ENCODE results near the gene RTL1.

RTL1 gene

DNA sequence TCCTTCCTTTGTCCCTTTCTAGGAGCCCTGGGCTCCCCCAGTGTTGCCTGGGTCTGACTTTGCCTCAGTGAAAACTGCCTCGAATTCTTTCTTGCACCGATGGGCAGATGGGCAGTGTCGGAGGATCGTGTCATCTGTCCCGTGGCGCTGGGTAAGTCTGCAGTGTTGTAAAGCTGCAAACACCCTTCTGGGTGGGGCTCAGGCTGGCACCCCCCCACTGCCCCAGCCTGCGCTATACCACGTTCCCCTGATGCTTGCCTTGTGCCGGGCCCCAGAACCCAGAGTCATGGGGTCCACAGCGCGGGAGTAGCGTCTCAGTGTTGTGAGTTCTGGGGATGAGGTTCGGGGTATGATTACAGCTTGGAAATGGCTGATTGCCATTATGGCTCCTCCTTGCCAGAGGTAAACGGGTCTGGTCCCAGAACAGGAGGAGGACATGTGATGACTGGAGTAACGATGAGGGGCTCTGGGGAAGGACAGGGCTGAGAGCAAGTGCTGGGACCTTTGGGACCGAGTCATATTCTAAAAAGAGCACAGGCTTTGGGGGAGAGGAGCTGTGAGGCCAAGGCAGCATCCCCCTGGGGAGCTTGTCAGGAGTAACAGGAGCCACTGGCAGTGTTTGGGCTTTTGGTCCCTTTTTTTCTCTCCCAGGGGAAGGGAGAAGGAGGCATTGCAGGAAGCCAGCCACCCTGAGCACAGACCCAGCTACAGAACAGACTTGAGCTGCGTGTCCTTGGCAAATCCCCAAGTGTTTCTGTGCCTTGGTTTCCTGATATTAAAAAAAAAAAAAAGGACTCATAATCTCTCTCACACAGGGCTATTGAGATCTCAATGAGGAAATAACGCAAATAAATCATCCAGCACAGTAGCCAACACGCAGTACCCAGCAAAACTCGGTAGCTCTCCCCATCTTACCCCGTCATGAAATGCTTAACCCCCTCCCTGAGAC, 4.3 kb downstream of the RTL1 start:
- Histone ChIP-seq H3K27me3 (ENCODE audit: control insufficient read depth in 2 of 2, insufficient read depth in 2 of 2, low read length in 2 of 2) (peaks cover 10 to 26% of the 10 kb centered on the region in 2 donors), H3K27ac (ENCODE audit: low read depth in 2 of 2, low read length in 2 of 2) (no peak overlapping the region), H3K4me1 (ENCODE audit: control insufficient read depth in 2 of 2, insufficient read depth in 2 of 2, low read length in 2 of 2) (peaks cover 5 to 15% of the 10 kb centered on the region in 2 donors), H3K9ac (ENCODE audit: low read depth in 1 of 2, low read length in 2 of 2) (no peak overlapping the region), H3K4me3 (ENCODE audit: low read length in 2 of 2) (no peak overlapping the region), H3K9me3 (ENCODE audit: control insufficient read depth in 2 of 2, low read length in 2 of 2) (no peaks in the 10 kb centered on the region), H3K36me3 (ENCODE audit: control insufficient read depth in 2 of 2, insufficient read depth in 2 of 2, low read length in 2 of 2) (no peaks in the 10 kb centered on the region)

DNA sequence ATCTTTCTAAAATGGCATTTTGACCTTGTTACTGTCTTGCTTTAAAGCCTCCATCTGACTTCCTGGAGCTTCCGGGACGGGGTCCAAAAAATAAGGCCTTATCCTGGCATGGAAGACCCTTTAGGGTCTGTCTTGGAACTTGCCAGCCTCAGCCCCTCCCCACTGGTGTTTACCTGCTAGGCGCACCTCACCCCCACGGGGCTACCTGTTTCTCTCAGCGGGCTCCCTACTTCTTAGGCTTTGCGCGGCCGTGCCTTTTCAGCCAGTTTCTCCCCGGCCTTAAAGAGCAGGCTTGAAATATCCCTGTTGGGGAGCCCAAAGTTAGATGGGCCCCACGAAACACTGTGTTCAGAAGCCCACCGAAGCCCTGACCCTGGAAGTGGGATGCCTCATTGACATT, 5.1 kb downstream of the RTL1 start:
- Histone ChIP-seq H3K4me1 (ENCODE audit: control insufficient read depth in 2 of 2, insufficient read depth in 2 of 2, low read length in 2 of 2) (peaks cover 5 to 15% of the 10 kb centered on the region in 2 donors), H3K9ac (ENCODE audit: low read depth in 1 of 2, low read length in 2 of 2) (no peak overlapping the region), H3K27ac (ENCODE audit: low read depth in 2 of 2, low read length in 2 of 2) (no peak overlapping the region), H3K27me3 (ENCODE audit: control insufficient read depth in 2 of 2, insufficient read depth in 2 of 2, low read length in 2 of 2) (peaks cover 10 to 24% of the 10 kb centered on the region in 2 donors), H3K36me3 (ENCODE audit: control insufficient read depth in 2 of 2, insufficient read depth in 2 of 2, low read length in 2 of 2) (no peaks in the 10 kb centered on the region), H3K4me3 (ENCODE audit: low read length in 2 of 2) (no peak overlapping the region), H3K9me3 (ENCODE audit: control insufficient read depth in 2 of 2, low read length in 2 of 2) (no peaks in the 10 kb centered on the region)

DNA sequence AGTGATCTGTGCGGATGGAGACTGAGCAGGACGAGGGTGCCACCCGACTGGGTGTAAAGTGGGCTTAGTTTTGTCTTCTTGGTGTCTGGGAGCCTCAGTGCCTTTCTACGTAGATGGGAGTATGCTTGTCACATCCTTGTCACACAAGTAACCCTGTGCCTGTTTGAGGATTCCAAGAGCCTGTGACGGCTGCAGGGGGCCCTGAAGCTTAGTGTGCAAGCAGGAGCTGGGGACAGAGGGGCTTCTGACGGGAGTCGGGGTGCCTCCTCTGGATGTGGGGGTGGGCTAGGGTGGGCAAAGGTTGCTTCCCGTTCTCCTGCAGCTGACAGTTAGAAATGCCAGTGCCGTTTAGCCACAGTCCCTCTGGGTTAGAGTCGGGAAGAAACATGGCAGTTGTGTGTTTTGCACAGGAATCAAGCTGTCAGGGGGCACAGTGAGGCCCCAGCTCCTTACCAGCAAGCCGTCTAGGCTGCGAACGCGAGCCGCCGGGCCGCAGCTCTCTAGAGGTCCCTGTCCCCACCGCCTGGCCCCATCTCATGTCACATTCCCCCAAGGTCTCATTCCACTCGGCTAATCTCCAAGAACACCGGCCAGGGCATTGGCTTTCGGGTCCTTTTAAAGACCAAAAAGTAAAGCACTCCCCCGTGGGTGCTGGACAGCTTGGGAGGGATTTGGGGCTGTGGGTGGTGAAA, 7.0 kb downstream of the RTL1 start:
- no peak overlapping the region for H3K4me3 ChIP-seq (ENCODE audit: low read length in 2 of 2)
- H3K36me3 ChIP-seq (ENCODE audit: control insufficient read depth in 2 of 2, insufficient read depth in 2 of 2, low read length in 2 of 2), result no peaks in the 10 kb centered on the region
- no peak overlapping the region for H3K27ac ChIP-seq (ENCODE audit: low read depth in 2 of 2, low read length in 2 of 2)
- peaks cover 5 to 15% of the 10 kb centered on the region in 2 donors for H3K4me1 ChIP-seq (ENCODE audit: control insufficient read depth in 2 of 2, insufficient read depth in 2 of 2, low read length in 2 of 2)
- peaks cover 2 to 18% of the 10 kb centered on the region in 2 donors for H3K27me3 ChIP-seq (ENCODE audit: control insufficient read depth in 2 of 2, insufficient read depth in 2 of 2, low read length in 2 of 2)
- no peak overlapping the region for H3K9ac ChIP-seq (ENCODE audit: low read depth in 1 of 2, low read length in 2 of 2)
- H3K9me3 ChIP-seq (ENCODE audit: control insufficient read depth in 2 of 2, low read length in 2 of 2), result no peaks in the 10 kb centered on the region

DNA sequence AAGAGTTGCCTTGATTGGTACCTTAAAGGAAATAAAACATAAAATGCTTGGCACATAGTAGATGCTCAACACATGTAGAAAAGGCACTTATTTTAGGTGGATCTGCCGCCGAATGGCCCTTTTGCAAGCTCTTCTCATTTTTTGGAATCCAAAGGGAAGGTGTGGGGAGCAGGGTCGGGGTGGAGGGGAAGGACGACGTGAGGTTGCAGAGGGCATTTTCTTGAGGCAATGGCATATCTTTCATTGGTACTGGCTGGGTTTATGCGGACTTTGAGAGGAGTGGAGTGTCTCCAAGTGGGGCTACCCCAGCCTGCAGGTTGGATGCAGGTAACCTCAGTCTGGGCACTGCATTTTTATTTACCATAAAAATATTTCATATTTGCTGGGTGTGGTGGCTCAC, 8.1 kb downstream of the RTL1 start:
- no peaks in the 10 kb centered on the region for H3K9me3 ChIP-seq (ENCODE audit: control insufficient read depth in 2 of 2, low read length in 2 of 2)
- H3K4me3 ChIP-seq (ENCODE audit: low read length in 2 of 2), result no peak overlapping the region
- H3K27me3 ChIP-seq (ENCODE audit: control insufficient read depth in 2 of 2, insufficient read depth in 2 of 2, low read length in 2 of 2), result peaks cover 2 to 15% of the 10 kb centered on the region in 2 donors
- no peaks in the 10 kb centered on the region for H3K36me3 ChIP-seq (ENCODE audit: control insufficient read depth in 2 of 2, insufficient read depth in 2 of 2, low read length in 2 of 2)
- H3K4me1 ChIP-seq (ENCODE audit: control insufficient read depth in 2 of 2, insufficient read depth in 2 of 2, low read length in 2 of 2), result peaks cover 4 to 10% of the 10 kb centered on the region in 2 donors
- H3K9ac ChIP-seq (ENCODE audit: low read depth in 1 of 2, low read length in 2 of 2), result no peak overlapping the region
- no peak overlapping the region for H3K27ac ChIP-seq (ENCODE audit: low read depth in 2 of 2, low read length in 2 of 2)

DNA sequence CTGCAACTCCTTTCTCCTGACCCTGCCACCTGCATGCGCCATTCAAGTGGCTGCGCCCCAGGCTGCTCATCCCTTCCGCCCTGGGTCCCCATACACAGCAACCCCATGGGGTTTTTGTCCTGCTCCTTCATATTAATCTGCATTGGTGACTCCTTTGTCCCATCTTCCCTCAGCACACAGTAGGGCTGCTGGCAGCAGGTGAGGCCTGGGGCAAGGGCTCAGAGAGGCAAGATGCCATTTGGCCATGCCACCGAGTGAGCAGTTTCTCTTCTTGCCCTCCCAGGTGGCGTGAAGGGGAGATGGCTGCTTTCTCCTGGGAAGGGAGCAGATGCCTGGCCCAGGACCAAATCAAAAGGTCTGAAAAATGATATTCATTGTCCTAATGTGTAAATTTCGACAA, 9.1 kb downstream of the RTL1 start:
- Histone ChIP-seq H3K36me3 (ENCODE audit: control insufficient read depth in 2 of 2, insufficient read depth in 2 of 2, low read length in 2 of 2) (no peaks in the 10 kb centered on the region), H3K4me3 (ENCODE audit: low read length in 2 of 2) (no peak overlapping the region), H3K9ac (ENCODE audit: low read depth in 1 of 2, low read length in 2 of 2) (no peak overlapping the region), H3K4me1 (ENCODE audit: control insufficient read depth in 2 of 2, insufficient read depth in 2 of 2, low read length in 2 of 2) (peaks cover 2 to 5% of the 10 kb centered on the region in 2 donors), H3K27me3 (ENCODE audit: control insufficient read depth in 2 of 2, insufficient read depth in 2 of 2, low read length in 2 of 2) (peaks cover 0 to 8% of the 10 kb centered on the region in 2 donors), H3K27ac (ENCODE audit: low read depth in 2 of 2, low read length in 2 of 2) (no peak overlapping the region), H3K9me3 (ENCODE audit: control insufficient read depth in 2 of 2, low read length in 2 of 2) (no peaks in the 10 kb centered on the region)

DNA sequence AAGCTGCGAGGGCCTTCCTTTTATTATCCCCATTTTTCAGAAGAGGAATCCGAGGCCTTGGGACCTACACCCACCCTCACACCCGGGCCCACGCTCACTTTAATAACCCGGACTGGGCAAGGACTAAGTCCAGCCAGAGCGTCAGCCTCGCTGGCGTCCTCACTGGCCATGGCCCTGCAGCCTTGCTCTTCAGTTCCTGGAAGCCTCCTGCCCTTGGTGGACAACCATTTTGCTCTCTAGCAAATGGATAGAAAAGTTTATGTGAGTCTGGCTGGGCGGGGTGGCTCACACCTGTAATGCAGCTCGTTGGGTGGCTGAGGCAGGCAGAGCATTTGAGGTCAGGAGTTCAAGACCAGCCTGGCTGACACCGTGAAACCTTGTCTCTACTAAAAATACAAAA, 9.8 kb downstream of the RTL1 start:
- Histone ChIP-seq H3K9ac (ENCODE audit: low read depth in 1 of 2, low read length in 2 of 2) (no peak overlapping the region), H3K27ac (ENCODE audit: low read depth in 2 of 2, low read length in 2 of 2) (no peak overlapping the region), H3K27me3 (ENCODE audit: control insufficient read depth in 2 of 2, insufficient read depth in 2 of 2, low read length in 2 of 2) (peaks cover 0 to 4% of the 10 kb centered on the region in 2 donors), H3K4me1 (ENCODE audit: control insufficient read depth in 2 of 2, insufficient read depth in 2 of 2, low read length in 2 of 2) (peaks cover 0 to 5% of the 10 kb centered on the region in 2 donors), H3K36me3 (ENCODE audit: control insufficient read depth in 2 of 2, insufficient read depth in 2 of 2, low read length in 2 of 2) (no peaks in the 10 kb centered on the region), H3K9me3 (ENCODE audit: control insufficient read depth in 2 of 2, low read length in 2 of 2) (no peaks in the 10 kb centered on the region), H3K4me3 (ENCODE audit: low read length in 2 of 2) (no peak overlapping the region)

DNA sequence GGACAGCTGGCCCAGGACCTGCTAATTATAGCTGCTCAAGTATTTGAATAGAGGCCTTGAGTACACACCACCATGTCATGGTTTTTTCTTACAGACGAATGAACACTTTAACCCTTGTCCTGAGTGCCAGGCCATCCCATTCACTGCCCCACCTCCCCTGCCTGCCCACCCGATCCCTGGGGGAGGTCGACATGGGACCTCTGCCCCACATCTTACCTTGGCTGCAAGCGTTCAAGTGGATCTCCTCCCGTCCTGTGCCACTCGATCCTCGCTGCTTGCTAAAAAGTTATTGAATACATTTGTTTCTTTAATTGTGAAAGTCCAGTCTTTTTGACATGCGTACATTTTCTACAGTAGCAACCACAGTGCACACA, 10.3 kb downstream of the RTL1 start:
- H3K9me3 ChIP-seq (ENCODE audit: control insufficient read depth in 2 of 2, low read length in 2 of 2), result no peaks in the 10 kb centered on the region
- no peaks in the 10 kb centered on the region for H3K36me3 ChIP-seq (ENCODE audit: control insufficient read depth in 2 of 2, insufficient read depth in 2 of 2, low read length in 2 of 2)
- H3K27me3 ChIP-seq (ENCODE audit: control insufficient read depth in 2 of 2, insufficient read depth in 2 of 2, low read length in 2 of 2), result no peaks in the 10 kb centered on the region
- no peak overlapping the region for H3K9ac ChIP-seq (ENCODE audit: low read depth in 1 of 2, low read length in 2 of 2)
- H3K27ac ChIP-seq (ENCODE audit: low read depth in 2 of 2, low read length in 2 of 2), result no peak overlapping the region
- no peak overlapping the region for H3K4me3 ChIP-seq (ENCODE audit: low read length in 2 of 2)
- peaks cover 1 to 5% of the 10 kb centered on the region in 2 donors for H3K4me1 ChIP-seq (ENCODE audit: control insufficient read depth in 2 of 2, insufficient read depth in 2 of 2, low read length in 2 of 2)

DNA sequence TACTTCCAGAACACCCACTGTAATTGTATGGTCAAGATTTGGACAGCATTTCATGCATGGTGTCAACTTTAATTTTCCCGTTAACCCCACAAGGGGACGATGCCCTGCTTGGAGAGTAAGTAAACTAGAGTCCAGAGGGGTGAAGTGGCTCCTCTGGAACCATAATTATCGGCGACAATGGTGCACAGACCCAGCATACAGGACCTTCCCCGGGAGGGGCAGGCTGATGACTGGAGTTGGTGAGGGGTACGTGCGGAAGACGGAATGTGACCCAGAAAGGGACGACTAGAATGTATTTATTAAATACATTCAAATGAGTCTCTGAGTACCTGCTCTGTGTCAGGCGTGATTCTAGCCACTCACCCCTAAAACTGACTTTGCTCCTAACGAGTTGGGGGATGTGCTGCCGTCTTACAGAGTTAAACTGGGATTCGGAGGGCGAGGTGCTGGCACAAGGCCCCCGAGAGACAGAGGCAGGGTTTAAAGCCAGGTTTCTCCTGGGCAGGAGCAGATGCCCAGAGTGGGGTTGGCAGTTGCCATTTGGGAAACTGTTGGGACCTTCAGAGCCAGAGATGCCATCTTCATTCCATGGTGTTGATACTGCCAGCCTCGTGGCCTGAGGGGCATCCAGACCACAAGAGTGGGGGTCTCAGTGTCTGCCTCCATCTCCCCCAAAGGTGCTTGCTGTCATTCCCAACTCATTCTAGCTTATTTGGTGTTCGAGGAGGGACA, 10.9 kb downstream of the RTL1 start:
- H3K27me3 ChIP-seq (ENCODE audit: control insufficient read depth in 2 of 2, insufficient read depth in 2 of 2, low read length in 2 of 2), result no peaks in the 10 kb centered on the region
- no peaks in the 10 kb centered on the region for H3K36me3 ChIP-seq (ENCODE audit: control insufficient read depth in 2 of 2, insufficient read depth in 2 of 2, low read length in 2 of 2)
- H3K4me1 ChIP-seq (ENCODE audit: control insufficient read depth in 2 of 2, insufficient read depth in 2 of 2, low read length in 2 of 2), result peaks cover 4 to 5% of the 10 kb centered on the region in 2 donors
- no peak overlapping the region for H3K4me3 ChIP-seq (ENCODE audit: low read length in 2 of 2)
- no peak overlapping the region for H3K27ac ChIP-seq (ENCODE audit: low read depth in 2 of 2, low read length in 2 of 2)
- H3K9me3 ChIP-seq (ENCODE audit: control insufficient read depth in 2 of 2, low read length in 2 of 2), result no peaks in the 10 kb centered on the region
- H3K9ac ChIP-seq (ENCODE audit: low read depth in 1 of 2, low read length in 2 of 2), result no peak overlapping the region

DNA sequence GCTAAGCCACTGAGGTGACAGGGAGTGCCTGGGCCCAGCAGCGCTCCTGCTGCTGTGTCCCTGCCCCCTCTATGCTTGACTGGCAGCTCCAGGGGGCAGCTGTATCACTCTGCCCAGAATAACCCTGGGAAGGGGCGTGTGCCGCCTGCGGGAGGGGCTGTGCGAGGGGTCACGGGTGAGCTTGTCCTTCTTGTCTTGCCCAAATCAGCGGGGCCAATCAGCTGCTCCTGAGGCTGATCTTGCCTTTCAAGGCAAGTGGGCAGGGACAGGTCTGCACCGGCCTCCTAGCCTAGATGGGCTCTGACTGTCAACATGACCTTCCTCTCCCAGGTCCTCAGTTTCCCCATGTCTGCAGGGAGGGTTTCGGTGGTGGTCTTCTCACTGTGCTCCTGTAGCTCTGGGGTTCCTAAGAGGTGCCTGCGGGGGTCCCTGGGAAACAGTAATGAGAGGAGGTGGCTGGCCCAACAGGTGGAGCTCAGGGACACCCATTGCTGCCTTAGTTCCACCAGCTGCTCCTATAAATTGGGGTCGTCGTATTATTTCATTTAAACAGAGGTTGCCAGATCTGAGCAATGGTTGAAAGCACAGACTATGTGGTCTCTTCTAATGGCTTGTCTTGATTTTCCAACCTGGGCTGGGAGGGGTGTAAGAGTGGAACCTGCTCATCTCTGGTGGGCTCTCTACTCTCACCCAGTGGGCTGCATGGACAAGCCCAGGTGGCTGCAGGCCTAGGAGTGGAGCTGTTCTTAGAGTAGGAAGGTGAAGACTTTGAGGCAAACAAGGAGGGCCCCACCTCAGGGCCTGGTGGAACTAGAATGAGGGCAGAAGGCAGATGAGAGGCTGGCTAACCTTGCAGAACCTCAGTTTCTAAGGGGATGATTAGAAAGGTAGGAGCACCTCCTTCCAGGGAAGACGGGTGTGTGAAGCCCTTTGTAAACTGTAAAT, 11.7 kb downstream of the RTL1 start:
- Histone ChIP-seq H3K9me3 (ENCODE audit: control insufficient read depth in 2 of 2, low read length in 2 of 2) (no peaks in the 10 kb centered on the region), H3K4me3 (ENCODE audit: low read length in 2 of 2) (no peak overlapping the region), H3K36me3 (ENCODE audit: control insufficient read depth in 2 of 2, insufficient read depth in 2 of 2, low read length in 2 of 2) (no peaks in the 10 kb centered on the region), H3K4me1 (ENCODE audit: control insufficient read depth in 2 of 2, insufficient read depth in 2 of 2, low read length in 2 of 2) (peaks cover 4 to 5% of the 10 kb centered on the region in 2 donors), H3K9ac (ENCODE audit: low read depth in 1 of 2, low read length in 2 of 2) (no peak overlapping the region), H3K27ac (ENCODE audit: low read depth in 2 of 2, low read length in 2 of 2) (no peak overlapping the region), H3K27me3 (ENCODE audit: control insufficient read depth in 2 of 2, insufficient read depth in 2 of 2, low read length in 2 of 2) (no peaks in the 10 kb centered on the region)
